ENCODE measurements around the gene KCTD3.

KCTD3 gene

GRCh38 chr1:215566556-215567490, at the start of gene KCTD3:
Gene KCTD3, plus strand, starts transcription at chr1:215567304. Its CDS starts 382 bp downstream, at chr1:215567686.
- DNase-seq (ENCODE audit: low read depth in 2 of 3, low spot score in 2 of 3): peak in 2 of 3 experiments; percentile 1 to 7

GRCh38 chr1:215517441-215517891, 49.6 kb upstream of the KCTD3 start:
- no peak for DNase-seq (ENCODE audit: low read depth in 2 of 3, low spot score in 2 of 3)

GRCh38 chr1:215518594-215518993, 48.5 kb upstream of the KCTD3 start:
- no peak for DNase-seq (ENCODE audit: low read depth in 2 of 3, low spot score in 2 of 3)

GRCh38 chr1:215521279-215521678, 45.8 kb upstream of the KCTD3 start:
- DNase-seq (ENCODE audit: low read depth in 2 of 3, low spot score in 2 of 3): no peak

- DNase-seq (ENCODE audit: low read depth in 2 of 3, low spot score in 2 of 3): no peak
These were observed 43.8 kb upstream of the KCTD3 start for GRCh38 chr1:215523128-215523861.

- DNase-seq (ENCODE audit: low read depth in 2 of 3, low spot score in 2 of 3): no peak
These were observed 43.2 kb upstream of the KCTD3 start for GRCh38 chr1:215523906-215524305.

- no peak for DNase-seq (ENCODE audit: low read depth in 2 of 3, low spot score in 2 of 3)
These were observed 40.8 kb upstream of the KCTD3 start for GRCh38 chr1:215526147-215526845.

- DNase-seq (ENCODE audit: low read depth in 2 of 3, low spot score in 2 of 3): no peak
These were observed 40.3 kb upstream of the KCTD3 start for GRCh38 chr1:215526846-215527151.

GRCh38 chr1:215529111-215529510, 38.0 kb upstream of the KCTD3 start:
- no peak for DNase-seq (ENCODE audit: low read depth in 2 of 3, low spot score in 2 of 3)

GRCh38 chr1:215529571-215529970, 37.5 kb upstream of the KCTD3 start:
- DNase-seq (ENCODE audit: low read depth in 2 of 3, low spot score in 2 of 3): no peak

- DNase-seq (ENCODE audit: low read depth in 2 of 3, low spot score in 2 of 3): no peak
These were observed 36.6 kb upstream of the KCTD3 start for GRCh38 chr1:215530401-215530984.

- DNase-seq (ENCODE audit: low read depth in 2 of 3, low spot score in 2 of 3): no peak
These were observed 27.1 kb upstream of the KCTD3 start for GRCh38 chr1:215539803-215540570.

GRCh38 chr1:215542301-215542700, 24.8 kb upstream of the KCTD3 start:
- DNase-seq (ENCODE audit: low read depth in 2 of 3, low spot score in 2 of 3): no peak

GRCh38 chr1:215543191-215543606, 23.9 kb upstream of the KCTD3 start:
- no peak for DNase-seq (ENCODE audit: low read depth in 2 of 3, low spot score in 2 of 3)

GRCh38 chr1:215543806-215544205, 23.3 kb upstream of the KCTD3 start:
- no peak for DNase-seq (ENCODE audit: low read depth in 2 of 3, low spot score in 2 of 3)

GRCh38 chr1:215544566-215544965, 22.5 kb upstream of the KCTD3 start:
- DNase-seq (ENCODE audit: low read depth in 2 of 3, low spot score in 2 of 3): no peak

GRCh38 chr1:215545096-215545495, 22.0 kb upstream of the KCTD3 start:
- no peak for DNase-seq (ENCODE audit: low read depth in 2 of 3, low spot score in 2 of 3)

- DNase-seq (ENCODE audit: low read depth in 2 of 3, low spot score in 2 of 3): no peak
These were observed 20.1 kb upstream of the KCTD3 start for GRCh38 chr1:215547011-215547410.

- no peak for DNase-seq (ENCODE audit: low read depth in 2 of 3, low spot score in 2 of 3)
These were observed 15.3 kb upstream of the KCTD3 start for GRCh38 chr1:215551806-215552205.

- DNase-seq (ENCODE audit: low read depth in 2 of 3, low spot score in 2 of 3): no peak
These were observed 12.2 kb upstream of the KCTD3 start for GRCh38 chr1:215554865-215555264.
